Panc1 (cell line): ENCODE measurements around the gene SMYD5. TPM values are rescaled to one million over a fixed set of nuclear protein-coding genes. Genes with fewer than 3 reads are reported as not detected.
"Not testable (repeated sequence)": the region's sequence is repeated elsewhere in the genome, so short reads cannot be mapped to it uniquely, and the experiment has no call there.

Experiments used
- ATAC-seq: fragments of 200-7000 bp; cut with Tn5 transposase; 2 replicates; pipeline ENCODE4 v1.9.1; 2020; ENCODE audit warnings: mild to moderate bottlenecking, moderate library complexity
- BruUV-seq: library from RNA; stranded (reverse); fragments of 400-500 nt; replicated peaks from 2 replicates; lab custom pipeline; 2021; lab: Mats Ljungman, UMichigan
- CTCF ChIA-PET: fragments of 300-600 bp; sonication (Branson Sonifier 250); formaldehyde crosslinking; loops from one replicate; lab custom pipeline; 2022; ENCODE audit warnings: antibody characterized with exemption; lab: Charles Lee
- POLR2A ChIA-PET: fragments of 300-600 bp; sonication (Branson Sonifier 250); formaldehyde crosslinking; loops from one replicate; lab custom pipeline; 2022; ENCODE audit warnings: antibody characterized with exemption; lab: Charles Lee
- DNase-seq: peaks from one replicate; pipeline ENCODE4 v3.0.0-alpha.2; 2010; ENCODE audit warnings: low read depth, low spot score
- H3K27ac ChIP-seq: 2 replicates; pipeline ENCODE4 v1.5.1; 2011; ENCODE audit warnings: mild to moderate bottlenecking, low read length, inconsistent platforms
- H3K27me3 ChIP-seq: fragments of 200-500 bp; sonication (Bioruptor generic); 2 replicates; pipeline ENCODE4 v1.6.0; 2014; ENCODE audit warnings: low read length, inconsistent platforms; ENCODE audit not compliant: control insufficient read depth, insufficient read depth
- H3K36me3 ChIP-seq: fragments of 200-500 bp; sonication (Bioruptor generic); 2 replicates; pipeline ENCODE4 v1.5.1; 2014; ENCODE audit warnings: inconsistent platforms, mild to moderate bottlenecking, low read length, moderate library complexity; ENCODE audit not compliant: control insufficient read depth, insufficient read depth
- H3K4me1 ChIP-seq: 2 replicates; pipeline ENCODE4 v1.5.1; 2011; ENCODE audit warnings: inconsistent platforms, mild to moderate bottlenecking, low read length, moderate library complexity; ENCODE audit not compliant: control insufficient read depth, insufficient read depth
- H3K4me3 ChIP-seq, 2 experiments: 2 replicates each; pipeline ENCODE4 v1.5.1; 2011 to 2012; ENCODE audit warnings: low read depth in 2 of 2, low read length in 2 of 2, mild to moderate bottlenecking in 2 of 2, inconsistent platforms in 1 of 2, moderate library complexity in 1 of 2
- H3K9me3 ChIP-seq: fragments of 200-500 bp; sonication (Bioruptor generic); 2 replicates; pipeline ENCODE4 v1.5.1; 2014; ENCODE audit warnings: low read depth, mild to moderate bottlenecking, inconsistent platforms, low read length, moderate library complexity; ENCODE audit not compliant: control insufficient read depth, insufficient read depth
- CTCF ChIP-seq: fragments of 450-650 bp; IDR thresholded peaks from 2 replicates; pipeline ENCODE4 v1.5.1; 2017; ENCODE audit warnings: mild to moderate bottlenecking
- POLR2AphosphoS5 ChIP-seq: IDR thresholded peaks from 2 replicates; pipeline ENCODE4 v1.6.1; 2012; ENCODE audit warnings: mild to moderate bottlenecking, low read depth, low read length, moderate library complexity
- REST ChIP-seq, 2 experiments: IDR thresholded peaks; 2 replicates each; pipeline ENCODE4 v1.6.1; 2011 to 2012; ENCODE audit warnings: low read depth in 2 of 2, control low read depth in 1 of 2, low read length in 1 of 2, mild to moderate bottlenecking in 1 of 2, moderate library complexity in 1 of 2; ENCODE audit not compliant: insufficient read depth in 1 of 2
- SIN3A ChIP-seq: IDR thresholded peaks from 2 replicates; pipeline ENCODE4 v1.6.1; 2012; ENCODE audit warnings: low read depth, mild to moderate bottlenecking, low read length, moderate library complexity, borderline replicate concordance; ENCODE audit not compliant: insufficient read depth
- TCF7L2 ChIP-seq: IDR thresholded peaks from 2 replicates; pipeline ENCODE4 v1.6.1; 2011; ENCODE audit warnings: mild to moderate bottlenecking, low read depth, low read length, inconsistent platforms
- in situ Hi-C: cut with HindIII; loops from 2 replicates; pipeline ENCODE4 v1.10.0; 2016; ENCODE audit warnings: low sequenced_read_pairs, low pct_unique_long_range_greater_than_20kb
- intact Hi-C: fragments of 100-400 bp; cut with micrococcal nuclease; formaldehyde crosslinking; loops from one replicate; pipeline ENCODE4 v1.10.0; 2022; ENCODE audit not compliant: unreplicated experiment
- total RNA-seq: library from RNA; stranded (reverse); gene quantifications from one replicate; pipeline ENCODE4 v1.2.1, GENCODE V29; 2021; ENCODE audit not compliant: unreplicated experiment

The SMYD5 gene
- total RNA-seq, 1 experiment from 2014 or later: 37.6 TPM

GRCh38 chr2:73262108-73262651 is 48.1 kb downstream of the SMYD5 start:
- ChIA-PET POLR2A (no interaction called here), CTCF (interaction anchor here (0.6 kb wide), 1 partner anchor 216 kb away, joined by 6 read pairs; no protein-coding TSS in a partner anchor)
- Histone ChIP-seq H3K4me1 (no peaks in the 10 kb centered on the region), H3K36me3 (no peaks in the 10 kb centered on the region), H3K4me3 (no peak overlapping the region), H3K27me3 (no peaks in the 10 kb centered on the region), H3K9me3 (no peaks in the 10 kb centered on the region), H3K27ac (no peak overlapping the region)
- intact Hi-C loops: no loop called here
- no peak for ATAC-seq
- TF ChIP-seq CTCF: no peak
- in situ Hi-C loops: no loop called here
- no TSS peak for BruUV-seq
- no peak for DNase-seq

GRCh38 chr2:73262691-73263429 is 48.8 kb downstream of the SMYD5 start:
- H3K4me3 ChIP-seq, BruUV-seq, H3K36me3 ChIP-seq, H3K4me1 ChIP-seq, in situ Hi-C loops, H3K9me3 ChIP-seq, H3K27me3 ChIP-seq, ATAC-seq, intact Hi-C loops, H3K27ac ChIP-seq, DNase-seq: not testable (repeated sequence)
- POLR2A ChIA-PET: interaction anchor here (1.1 kb wide), 1 partner anchor 474 kb away, joined by 5 read pairs; the partner anchor contains the start of gene TPRKB
- CTCF ChIA-PET: interaction anchor here (0.6 kb wide), 1 partner anchor 217 kb away, joined by 6 read pairs; no protein-coding TSS in a partner anchor

- no peaks in the 10 kb centered on the region for H3K4me1 ChIP-seq
- H3K4me3 ChIP-seq: no peak overlapping the region
- no peaks in the 10 kb centered on the region; the same call in 1 of the 2 replicates for H3K36me3 ChIP-seq
- no peaks in the 10 kb centered on the region for H3K9me3 ChIP-seq
- in situ Hi-C loops: no loop called here
- POLR2A ChIA-PET: interaction anchor here (1.1 kb wide), 1 partner anchor 473 kb away, joined by 5 read pairs; the partner anchor contains the start of gene TPRKB
- ATAC-seq (no peak), DNase-seq (no peak)
- H3K27me3 ChIP-seq: no peaks in the 10 kb centered on the region
- intact Hi-C loops: no loop called here
- no peak overlapping the region for H3K27ac ChIP-seq
- TF ChIP-seq POLR2AphosphoS5: no peak
- TF ChIP-seq REST (IDR thresholded peaks at IDR 0.05; ENCODE audit: insufficient read depth in 1 of 2, low read depth in 2 of 2, low read length in 1 of 2): no peak
- no peak for TF ChIP-seq TCF7L2
- no peak for TF ChIP-seq SIN3A
- no peak for TF ChIP-seq CTCF
- no TSS peak for BruUV-seq
- CTCF ChIA-PET: no interaction called here
These were observed 49.7 kb downstream of the SMYD5 start for GRCh38 chr2:73263540-73264331.
